GM19238 (cell line): Measurements from ENCODE around the gene MCCC1.
"Not testable (repeated sequence)": the region's sequence is repeated elsewhere in the genome, so short reads cannot be mapped to it uniquely, and the experiment has no call there.

Experiments used
- DNase-seq: peaks from one replicate; pipeline ENCODE4 v3.0.0; 2011; ENCODE audit warnings: low spot score; ENCODE audit not compliant: insufficient read length

Gene MCCC1

GRCh38 chr3:183103950-183104349 is 4.7 kb upstream of the MCCC1 start:
- DNase-seq, result not testable (repeated sequence)

GRCh38 chr3:183101040-183101439 is 1.7 kb upstream of the MCCC1 start:
- not testable (repeated sequence) for DNase-seq

- DNase-seq, result no peak
These were observed 1.1 kb upstream of the MCCC1 start for GRCh38 chr3:183100376-183100775.

GRCh38 chr3:183099838-183100204 is 525 bp upstream of the MCCC1 start:
- no peak for DNase-seq

GRCh38 chr3:183098536-183099025 is 715 bp downstream of the MCCC1 start:
- no peak for DNase-seq

GRCh38 chr3:183094711-183095110 is 4.6 kb downstream of the MCCC1 start:
- no peak for DNase-seq

GRCh38 chr3:183092256-183092655 is 7.0 kb downstream of the MCCC1 start:
- DNase-seq, result no peak

- DNase-seq, result no peak
These were observed 12.1 kb downstream of the MCCC1 start for GRCh38 chr3:183087184-183087583.

GRCh38 chr3:183085634-183086390 is 13.5 kb downstream of the MCCC1 start:
- no peak for DNase-seq

- DNase-seq, result no peak
These were observed 16.9 kb downstream of the MCCC1 start for GRCh38 chr3:183082355-183082915.

GRCh38 chr3:183081459-183082183 is 17.7 kb downstream of the MCCC1 start:
- DNase-seq, result no peak

- DNase-seq, result no peak
These were observed 18.7 kb downstream of the MCCC1 start for GRCh38 chr3:183080628-183081027.

GRCh38 chr3:183074881-183075280 is 24.4 kb downstream of the MCCC1 start:
- DNase-seq, result no peak

GRCh38 chr3:183074261-183074660 is 25.0 kb downstream of the MCCC1 start:
- DNase-seq, result no peak

GRCh38 chr3:183073839-183074238 is 25.5 kb downstream of the MCCC1 start:
- no peak for DNase-seq

GRCh38 chr3:183070892-183071291 is 28.4 kb downstream of the MCCC1 start:
- DNase-seq, result no peak

GRCh38 chr3:183069086-183069485 is 30.2 kb downstream of the MCCC1 start:
- DNase-seq, result no peak

- DNase-seq, result not testable (repeated sequence)
These were observed 32.4 kb downstream of the MCCC1 start for GRCh38 chr3:183066891-183067290.

GRCh38 chr3:183064475-183064874 is 34.8 kb downstream of the MCCC1 start:
- DNase-seq, result no peak

- no peak for DNase-seq
These were observed 37.7 kb downstream of the MCCC1 start for GRCh38 chr3:183061391-183062172.

GRCh38 chr3:183058351-183058750 is 40.9 kb downstream of the MCCC1 start:
- DNase-seq, result no peak

GRCh38 chr3:183050706-183051105 is 48.6 kb downstream of the MCCC1 start:
- no peak for DNase-seq
